A673 (cell line): ENCODE results near the gene NUCKS1. TPM values are rescaled to one million over a fixed set of nuclear protein-coding genes. Genes with fewer than 3 reads are reported as not detected.

Source experiments
- BruUV-seq: library from RNA; stranded (reverse); fragments of 400-500 nt; replicated peaks from 2 replicates; lab custom pipeline; 2021; lab: Mats Ljungman, UMichigan
- CTCF ChIA-PET: fragments of 300-600 bp; sonication (Branson Sonifier 250); formaldehyde crosslinking; loops from one replicate; lab custom pipeline; 2022; ENCODE audit warnings: antibody characterized with exemption; lab: Charles Lee
- POLR2A ChIA-PET: fragments of 300-600 bp; sonication (Branson Sonifier 250); formaldehyde crosslinking; loops from one replicate; lab custom pipeline; 2022; ENCODE audit warnings: antibody characterized with exemption; ENCODE audit not compliant: low non-redundant PET; lab: Charles Lee
- DNase-seq: peaks from one replicate; pipeline ENCODE4 v3.0.0-alpha.2; 2015; ENCODE audit warnings: low spot score
- H3K27ac ChIP-seq: fragments of 200-600 bp; sonication (generic); 2 replicates; pipeline ENCODE4 v1.5.1; 2016; ENCODE audit warnings: mixed run types, low read depth, mild to moderate bottlenecking, mixed read lengths, antibody characterized with exemption, low read length; ENCODE audit not compliant: poor library complexity, severe bottlenecking
- H3K27me3 ChIP-seq: fragments of 200-600 bp; sonication (generic); replicated peaks from 2 replicates; pipeline ENCODE4 v1.6.1; 2017; ENCODE audit warnings: mixed run types, low read depth, mild to moderate bottlenecking, mixed read lengths, antibody characterized with exemption, low read length; ENCODE audit not compliant: insufficient read depth, poor library complexity
- H3K36me3 ChIP-seq: fragments of 200-600 bp; sonication (generic); 2 replicates; pipeline ENCODE4 v1.6.1; 2016; ENCODE audit warnings: mixed run types, mild to moderate bottlenecking, mixed read lengths, antibody characterized with exemption, low read length; ENCODE audit not compliant: insufficient read depth, poor library complexity, severe bottlenecking
- H3K4me1 ChIP-seq: fragments of 200-600 bp; sonication (generic); 2 replicates; pipeline ENCODE4 v1.6.1; 2017; ENCODE audit warnings: mixed run types, mild to moderate bottlenecking, mixed read lengths, antibody characterized with exemption, low read length; ENCODE audit not compliant: insufficient read depth, poor library complexity, severe bottlenecking
- H3K4me3 ChIP-seq: fragments of 200-600 bp; sonication (generic); 2 replicates; pipeline ENCODE4 v1.5.1; 2016; ENCODE audit warnings: low read depth, mixed run types, mild to moderate bottlenecking, mixed read lengths, low read length; ENCODE audit not compliant: poor library complexity, severe bottlenecking
- H3K9me3 ChIP-seq: fragments of 200-600 bp; sonication (generic); 2 replicates; pipeline ENCODE4 v1.6.1; 2016; ENCODE audit warnings: mixed run types, low read depth, mild to moderate bottlenecking, mixed read lengths, antibody characterized with exemption, low read length; ENCODE audit not compliant: poor library complexity, severe bottlenecking
- EZH2 ChIP-seq: fragments of 200-600 bp; sonication (generic); IDR thresholded peaks from 2 replicates; pipeline ENCODE4 v1.6.1; 2017; ENCODE audit warnings: borderline replicate concordance, low read depth, mild to moderate bottlenecking, mixed read lengths, antibody characterized with exemption, low read length; ENCODE audit not compliant: poor library complexity, severe bottlenecking
- intact Hi-C: fragments of 100-400 bp; cut with micrococcal nuclease; formaldehyde crosslinking; loops from one replicate; pipeline ENCODE4 v1.10.0; 2022; ENCODE audit not compliant: unreplicated experiment
- total RNA-seq: library from RNA; stranded (reverse); gene quantifications from 2 replicates; pipeline ENCODE4 v1.2.3, GENCODE V29; 2021
- TF ChIP-seq, protein P1 (sequence below): fragments of 300-800, 200-600 bp; sonication (generic); conservative IDR thresholded peaks from 2 replicates; pipeline ENCODE4 v1.5.1; 2017; ENCODE audit warnings: low read depth, mild to moderate bottlenecking, antibody characterized with exemption, low read length, moderate library complexity, mixed read lengths

Gene NUCKS1
- total RNA-seq, 1 experiment from 2014 or later = 437 TPM

DNA sequence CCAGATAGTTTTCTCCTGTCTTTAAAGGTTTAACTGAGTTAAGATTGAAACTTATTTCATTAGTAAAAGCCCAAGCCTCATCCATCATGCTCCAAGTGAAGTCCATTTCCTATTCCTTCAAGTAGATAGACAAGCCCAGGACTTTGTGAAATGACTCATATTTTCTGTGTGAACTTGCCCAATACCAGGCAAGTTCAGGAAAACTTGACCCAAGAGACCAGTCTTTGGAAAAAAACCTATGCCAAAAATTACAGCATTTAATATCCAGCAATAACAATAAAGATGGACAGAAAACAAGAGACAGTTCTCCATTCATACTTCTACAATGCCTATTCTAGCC is 25.7 kb upstream of the NUCKS1 start:
- Histone ChIP-seq H3K27ac (no peak overlapping the region), H3K27me3 (peaks cover 3% of the 10 kb centered on the region), H3K4me3 (peak overlapping the region; percentile 74), H3K36me3 (no peaks in the 10 kb centered on the region), H3K9me3 (no peaks in the 10 kb centered on the region), H3K4me1 (no peaks in the 10 kb centered on the region)
- no peak for TF ChIP-seq EZH2
- TF ChIP-seq, protein P1, sequence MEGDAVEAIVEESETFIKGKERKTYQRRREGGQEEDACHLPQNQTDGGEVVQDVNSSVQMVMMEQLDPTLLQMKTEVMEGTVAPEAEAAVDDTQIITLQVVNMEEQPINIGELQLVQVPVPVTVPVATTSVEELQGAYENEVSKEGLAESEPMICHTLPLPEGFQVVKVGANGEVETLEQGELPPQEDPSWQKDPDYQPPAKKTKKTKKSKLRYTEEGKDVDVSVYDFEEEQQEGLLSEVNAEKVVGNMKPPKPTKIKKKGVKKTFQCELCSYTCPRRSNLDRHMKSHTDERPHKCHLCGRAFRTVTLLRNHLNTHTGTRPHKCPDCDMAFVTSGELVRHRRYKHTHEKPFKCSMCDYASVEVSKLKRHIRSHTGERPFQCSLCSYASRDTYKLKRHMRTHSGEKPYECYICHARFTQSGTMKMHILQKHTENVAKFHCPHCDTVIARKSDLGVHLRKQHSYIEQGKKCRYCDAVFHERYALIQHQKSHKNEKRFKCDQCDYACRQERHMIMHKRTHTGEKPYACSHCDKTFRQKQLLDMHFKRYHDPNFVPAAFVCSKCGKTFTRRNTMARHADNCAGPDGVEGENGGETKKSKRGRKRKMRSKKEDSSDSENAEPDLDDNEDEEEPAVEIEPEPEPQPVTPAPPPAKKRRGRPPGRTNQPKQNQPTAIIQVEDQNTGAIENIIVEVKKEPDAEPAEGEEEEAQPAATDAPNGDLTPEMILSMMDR = no peak
- intact Hi-C loops = no loop called here
- ChIA-PET POLR2A (no interaction called here), CTCF (no interaction called here)
- no TSS peak for BruUV-seq
- no peak for DNase-seq

DNA sequence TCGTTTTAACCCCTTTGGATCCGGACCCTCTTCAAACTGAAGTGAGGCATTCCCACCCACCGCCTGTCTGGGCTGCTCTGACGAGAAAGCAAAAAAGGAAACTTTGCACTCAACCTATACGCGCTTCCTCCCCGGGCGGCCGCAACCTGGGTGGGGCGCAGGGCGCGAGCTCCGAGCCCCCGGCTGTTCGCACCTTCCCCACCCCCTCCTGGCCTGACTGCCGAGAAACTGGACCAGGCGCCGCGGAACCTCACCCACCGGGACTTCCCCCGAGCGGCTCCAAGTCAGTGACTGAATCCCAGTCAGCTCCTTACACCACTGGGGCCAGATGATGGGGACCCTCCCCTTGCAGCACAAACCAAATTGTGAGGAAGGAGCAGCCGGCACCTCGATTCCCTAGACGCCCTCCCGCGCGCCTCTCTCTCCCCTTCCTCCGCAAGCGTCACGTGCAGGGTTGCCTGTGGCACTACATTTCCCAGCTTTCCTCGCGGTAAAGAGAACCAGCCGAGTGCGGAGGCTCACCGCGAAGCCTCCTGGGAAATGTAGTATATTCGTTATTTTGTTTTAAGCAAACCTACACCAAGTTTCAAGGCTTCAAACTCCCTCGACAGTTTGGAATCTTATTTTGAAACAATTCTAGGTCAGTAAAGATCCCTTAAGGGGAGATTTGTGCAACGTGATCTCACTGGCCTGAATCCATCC is 25.2 kb upstream of the NUCKS1 start, which contains the start of gene RAB29:
TSS of gene RAB29 (minus strand) at position 468 of the 702 bp plus-strand sequence. CDS start 526 bp downstream, outside the sequence.
- no peak for TF ChIP-seq EZH2
- TF ChIP-seq, protein P1 = no peak
- DNase-seq = peak; percentile 94
- BruUV-seq = no TSS peak
- no peaks in the 10 kb centered on the region for H3K4me1 ChIP-seq
- ChIA-PET CTCF (no interaction called here), POLR2A (no interaction called here)
- intact Hi-C loops = no loop called here
- H3K27me3 ChIP-seq = peaks cover 3% of the 10 kb centered on the region
- H3K27ac ChIP-seq = no peak within 1 kb of the TSS
- no peaks in the 10 kb centered on the region for H3K36me3 ChIP-seq
- no peaks in the 10 kb centered on the region for H3K9me3 ChIP-seq
- peak within 1 kb of the TSS; percentile 74 for H3K4me3 ChIP-seq

DNA sequence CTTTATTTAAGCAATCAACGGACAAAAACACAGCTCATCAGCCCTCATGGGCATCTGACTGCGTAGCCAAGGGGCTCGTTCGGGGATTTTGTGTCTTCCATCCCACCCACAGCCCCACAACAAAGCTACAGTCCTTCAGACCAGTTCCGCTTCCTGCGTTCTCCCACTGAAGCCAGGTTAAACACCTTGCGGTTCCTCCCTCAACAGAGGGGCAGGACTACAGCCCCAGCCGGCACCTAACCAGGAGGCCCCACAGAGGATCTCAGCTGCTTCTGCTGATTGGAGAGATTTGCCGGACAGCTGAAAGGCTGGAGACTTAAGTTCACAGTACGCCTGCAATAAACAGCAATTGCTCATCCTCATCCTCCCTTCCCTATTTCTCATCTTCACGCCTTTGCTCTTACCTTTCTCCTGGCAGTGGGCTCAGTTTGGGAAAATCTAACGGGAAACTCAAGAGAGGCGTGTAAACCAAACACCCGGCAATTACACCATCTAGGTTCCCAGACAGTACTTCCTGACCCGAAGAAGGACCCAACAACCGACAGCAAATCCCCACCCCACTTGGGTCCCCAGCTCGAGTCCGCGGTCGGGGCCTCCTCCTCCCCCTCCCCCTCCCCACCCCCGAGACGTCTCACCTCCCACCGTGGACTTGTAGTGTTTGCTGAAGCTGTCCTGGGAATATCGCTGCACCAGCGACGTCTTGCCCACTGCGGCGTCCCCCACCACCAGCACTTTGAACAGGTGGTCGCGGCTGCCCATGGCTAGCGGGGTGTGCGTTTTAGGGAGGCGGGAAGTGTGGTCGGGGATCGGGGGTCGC is 24.4 kb upstream of the NUCKS1 start:
- Histone ChIP-seq H3K36me3 (no peaks in the 10 kb centered on the region), H3K4me1 (no peaks in the 10 kb centered on the region), H3K9me3 (no peaks in the 10 kb centered on the region), H3K4me3 (peak overlapping the region; percentile 74), H3K27me3 (peaks cover 3% of the 10 kb centered on the region), H3K27ac (no peak overlapping the region)
- ChIA-PET POLR2A (interaction anchor here (0.7 kb wide), 1 partner anchor 1339 kb away, joined by 19 read pairs; no protein-coding TSS in a partner anchor), CTCF (no interaction called here)
- no peak for TF ChIP-seq EZH2
- TF ChIP-seq, protein P1 = no peak
- DNase-seq = no peak
- intact Hi-C loops = no loop called here
- no TSS peak for BruUV-seq
